ENCODE data around the gene BORCS6. TPM values are rescaled to one million over a fixed set of nuclear protein-coding genes. Genes with fewer than 3 reads are reported as not detected.

The BORCS6 gene
- total and polyA plus RNA-seq, 4 donors = 4.1 to 6.8 (median 5.7) TPM

- H3K36me3 ChIP-seq (ENCODE audit: control insufficient read depth in 4 of 4, insufficient read depth in 3 of 4, low read depth in 1 of 4, low read length in 3 of 4) = peaks cover 2 to 10% (median 6%) of the 10 kb centered on the region in 4 donors
- H3K9me3 ChIP-seq (ENCODE audit: control insufficient read depth in 4 of 4, low read length in 3 of 4) = no peaks in the 10 kb centered on the region
- no peak overlapping the region for H3K4me3 ChIP-seq (ENCODE audit: low read depth in 1 of 3, low read length in 3 of 3)
- peak overlapping the region; percentile 97 to 98 for H3K27ac ChIP-seq (ENCODE audit: low read depth in 1 of 2, low read length in 2 of 2)
- H3K9ac ChIP-seq (ENCODE audit: low read depth in 1 of 2, low read length in 2 of 2) = peak overlapping the region; percentile 52 to 57
- no peaks in the 10 kb centered on the region for H3K27me3 ChIP-seq (ENCODE audit: control insufficient read depth in 4 of 4, insufficient read depth in 4 of 4, low read length in 3 of 4)
- WGBS = 24% methylated on average over 13 of the region's 13 CpGs
- peak; percentile 68 for DNase-seq (ENCODE audit: low spot score)
- peak; percentile 51 for TF ChIP-seq NR2F2 (IDR thresholded peaks at IDR 0.05)
- TF ChIP-seq TAF1 (conservative IDR thresholded peaks at IDR 0.05) = peak; percentile 24
- no peak for TF ChIP-seq YY1 (IDR thresholded peaks at IDR 0.05)
- no peak for TF ChIP-seq REST (IDR thresholded peaks at IDR 0.05)
- TF ChIP-seq, protein P1, sequence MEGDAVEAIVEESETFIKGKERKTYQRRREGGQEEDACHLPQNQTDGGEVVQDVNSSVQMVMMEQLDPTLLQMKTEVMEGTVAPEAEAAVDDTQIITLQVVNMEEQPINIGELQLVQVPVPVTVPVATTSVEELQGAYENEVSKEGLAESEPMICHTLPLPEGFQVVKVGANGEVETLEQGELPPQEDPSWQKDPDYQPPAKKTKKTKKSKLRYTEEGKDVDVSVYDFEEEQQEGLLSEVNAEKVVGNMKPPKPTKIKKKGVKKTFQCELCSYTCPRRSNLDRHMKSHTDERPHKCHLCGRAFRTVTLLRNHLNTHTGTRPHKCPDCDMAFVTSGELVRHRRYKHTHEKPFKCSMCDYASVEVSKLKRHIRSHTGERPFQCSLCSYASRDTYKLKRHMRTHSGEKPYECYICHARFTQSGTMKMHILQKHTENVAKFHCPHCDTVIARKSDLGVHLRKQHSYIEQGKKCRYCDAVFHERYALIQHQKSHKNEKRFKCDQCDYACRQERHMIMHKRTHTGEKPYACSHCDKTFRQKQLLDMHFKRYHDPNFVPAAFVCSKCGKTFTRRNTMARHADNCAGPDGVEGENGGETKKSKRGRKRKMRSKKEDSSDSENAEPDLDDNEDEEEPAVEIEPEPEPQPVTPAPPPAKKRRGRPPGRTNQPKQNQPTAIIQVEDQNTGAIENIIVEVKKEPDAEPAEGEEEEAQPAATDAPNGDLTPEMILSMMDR (IDR thresholded peaks at IDR 0.05; ENCODE audit: low read depth, low read length, missing input control) = no peak
- TF ChIP-seq FOXA2 (IDR thresholded peaks at IDR 0.05) = no peak
- TF ChIP-seq SP1 (IDR thresholded peaks at IDR 0.05) = peak; percentile 45
- peaks cover 8 to 42% (median 36%) of the 10 kb centered on the region in 4 donors for H3K4me1 ChIP-seq (ENCODE audit: control insufficient read depth in 4 of 4, insufficient read depth in 4 of 4, low read length in 3 of 4)
Observed at GRCh38 chr17:8163978-8164814, 25.8 kb downstream of the BORCS6 start.

GRCh38 chr17:8162997-8163977 is 26.7 kb downstream of the BORCS6 start:
- Histone ChIP-seq H3K27me3 (ENCODE audit: control insufficient read depth in 4 of 4, insufficient read depth in 4 of 4, low read length in 3 of 4) (no peaks in the 10 kb centered on the region), H3K9ac (ENCODE audit: low read depth in 1 of 2, low read length in 2 of 2) (peak overlapping the region; percentile 42 to 72), H3K4me3 (ENCODE audit: low read depth in 1 of 3, low read length in 3 of 3) (peak overlapping the region; percentile 3 to 86 (median 52)), H3K4me1 (ENCODE audit: control insufficient read depth in 4 of 4, insufficient read depth in 4 of 4, low read length in 3 of 4) (peaks cover 8 to 50% (median 40%) of the 10 kb centered on the region in 4 donors), H3K36me3 (ENCODE audit: control insufficient read depth in 4 of 4, insufficient read depth in 3 of 4, low read depth in 1 of 4, low read length in 3 of 4) (peaks cover 2 to 10% (median 6%) of the 10 kb centered on the region in 4 donors), H3K27ac (ENCODE audit: low read depth in 1 of 2, low read length in 2 of 2) (peak overlapping the region; percentile 97 to 98), H3K9me3 (ENCODE audit: control insufficient read depth in 4 of 4, low read length in 3 of 4) (no peaks in the 10 kb centered on the region)
- TF ChIP-seq HNF4A (conservative IDR thresholded peaks at IDR 0.05) (peak in 1 of 2 donors; percentile 17), MAX (IDR thresholded peaks at IDR 0.05) (no peak), YY1 (IDR thresholded peaks at IDR 0.05) (peak; percentile 23), RXRA (IDR thresholded peaks at IDR 0.05) (peak; percentile 74 to 80)
- WGBS = 6% methylated on average over 55 of the region's 55 CpGs
- peak; percentile 58 for DNase-seq (ENCODE audit: low spot score)

Data from liver (tissue), 9 donors.